CD4-positive, alpha-beta T cell (primary cell): ENCODE data around the gene PCDHB15. TPM values are rescaled to one million over a fixed set of nuclear protein-coding genes. Genes with fewer than 3 reads are reported as not detected.
"Not testable (repeated sequence)": the region's sequence is repeated elsewhere in the genome, so short reads cannot be mapped to it uniquely, and the experiment has no call there.

ENCODE experiments used
- ATAC-seq: fragments of 200-7000 bp; cut with Tn5 transposase; one replicate; pipeline ENCODE4 v1.10.0; 2022; ENCODE audit warnings: mild to moderate bottlenecking; ENCODE audit not compliant: poor library complexity
- CTCF ChIA-PET: fragments of 350-600 bp; sonication (Branson Sonifier 250); formaldehyde crosslinking; loops from one replicate; lab custom pipeline; 2021; ENCODE audit warnings: antibody characterized with exemption, inconsistent platforms; lab: Charles Lee
- POLR2A ChIA-PET: fragments of 350-600 bp; sonication (Branson Sonifier 250); formaldehyde crosslinking; loops from one replicate; lab custom pipeline; 2021; ENCODE audit warnings: antibody characterized with exemption, inconsistent platforms; lab: Charles Lee
- DNase-seq, 14 experiments: peaks; one replicate each; pipeline ENCODE4 v3.0.0-alpha.2; 2013 to 2020; ENCODE audit warnings: mixed read lengths in 2 of 14
- H3K27ac ChIP-seq, 2 donors: one replicate each; pipeline versions ENCODE4 v1.5.1 to v1.7.0; 2013; ENCODE audit warnings: low read length in 2 of 2, low read depth in 1 of 2, mild to moderate bottlenecking in 1 of 2
- H3K27me3 ChIP-seq, 2 experiments: 1 replicate in 1 of 2; 2 replicates in 1 of 2; pipeline versions ENCODE4 v1.6.1 to v1.7.0; 2013; ENCODE audit warnings: low read length in 2 of 2, control low read depth in 1 of 2, mild to moderate bottlenecking in 1 of 2, moderate library complexity in 1 of 2; ENCODE audit not compliant: insufficient read depth in 2 of 2, control insufficient read depth in 1 of 2
- H3K36me3 ChIP-seq: one replicate; pipeline ENCODE4 v1.6.1; 2013; ENCODE audit warnings: low read length, control low read depth; ENCODE audit not compliant: insufficient read depth
- H3K4me1 ChIP-seq: one replicate; pipeline ENCODE4 v1.6.1; 2013; ENCODE audit warnings: low read length, control low read depth; ENCODE audit not compliant: insufficient read depth
- H3K4me3 ChIP-seq: one replicate; pipeline ENCODE4 v1.5.1; 2013; ENCODE audit warnings: mild to moderate bottlenecking, low read length, moderate library complexity
- H3K9me3 ChIP-seq, 2 experiments: 1 replicate in 1 of 2; 2 replicates in 1 of 2; pipeline versions ENCODE4 v1.6.1 to v1.7.0; 2013; ENCODE audit warnings: low read length in 2 of 2, mild to moderate bottlenecking in 2 of 2, control low read depth in 1 of 2, moderate library complexity in 1 of 2; ENCODE audit not compliant: control insufficient read depth in 1 of 2, insufficient read depth in 1 of 2
- H3K27ac Mint-ChIP-seq: one replicate; pipeline ENCODE4 v1.8.0; 2020; ENCODE audit warnings: mixed read lengths
- H3K27me3 Mint-ChIP-seq: one replicate; pipeline ENCODE4 v1.8.0; 2021; ENCODE audit warnings: mixed read lengths
- H3K36me3 Mint-ChIP-seq: one replicate; pipeline ENCODE4 v1.8.0; 2021; ENCODE audit warnings: low read depth, mixed read lengths
- H3K4me1 Mint-ChIP-seq: one replicate; pipeline ENCODE4 v1.8.0; 2021; ENCODE audit warnings: low read depth, mixed read lengths
- H3K4me3 Mint-ChIP-seq: one replicate; pipeline ENCODE4 v1.8.0; 2020; ENCODE audit warnings: mild to moderate bottlenecking, mixed read lengths
- H3K9me3 Mint-ChIP-seq: one replicate; pipeline ENCODE4 v1.8.0; 2020; ENCODE audit warnings: mixed read lengths
- CTCF ChIP-seq: fragments of 200-600 bp; IDR thresholded peaks from one replicate; pipeline ENCODE4 v1.8.0; 2022; ENCODE audit warnings: antibody characterized with exemption, mild to moderate bottlenecking
- intact Hi-C, 2 experiments: fragments of 100-400 bp; cut with DNase I in 1 of 2; cut with micrococcal nuclease in 1 of 2; formaldehyde crosslinking; loops; one replicate each; pipeline versions ENCODE4 v1.15.1 to v1.9.0; 2023 to 2025; cut with DNase I, micrococcal nuclease
- total RNA-seq, 174 experiments: library from RNA in 2 of 174; stranded (reverse) in 2 of 174; gene quantifications; one replicate each; pipeline ENCODE4 v1.2.3 and lab custom pipeline; 2021 to 2026

The PCDHB15 gene
- total RNA-seq, 2 experiments from 2014 or later = not detected

- ATAC-seq, H3K4me1 Mint-ChIP-seq, intact Hi-C loops, H3K27ac Mint-ChIP-seq, DNase-seq, H3K4me1 ChIP-seq, H3K4me3 ChIP-seq, H3K27ac ChIP-seq, H3K36me3 ChIP-seq, H3K9me3 Mint-ChIP-seq, H3K4me3 Mint-ChIP-seq, H3K36me3 Mint-ChIP-seq, POLR2A ChIA-PET, CTCF ChIA-PET: not testable (repeated sequence)
- Histone ChIP-seq H3K27me3 (peaks cover 15 to 21% of the 10 kb centered on the region in 2 experiments), H3K9me3 (peaks cover 13 to 23% of the 10 kb centered on the region in 2 experiments)
- peaks cover 76% of the 10 kb centered on the region for H3K27me3 Mint-ChIP-seq
These were observed 43.5 kb upstream of the PCDHB15 start for GRCh38 chr5:141201646-141202045.

GRCh38 chr5:141208478-141208877 lies 36.7 kb upstream of the PCDHB15 start, which contains the start of gene PCDHB12:
Gene PCDHB12 (plus strand): TSS chr5:141208719. CDS start chr5:141208908, 189 bp downstream.
- Mint-ChIP-seq H3K36me3 (no peaks in the 10 kb centered on the region), H3K4me3 (no peak within 1 kb of the TSS), H3K4me1 (no peaks in the 10 kb centered on the region), H3K27me3 (peaks cover 89% of the 10 kb centered on the region), H3K9me3 (no peaks in the 10 kb centered on the region), H3K27ac (no peak within 1 kb of the TSS)
- H3K36me3 ChIP-seq = no peaks in the 10 kb centered on the region
- H3K4me3 ChIP-seq = no peak within 1 kb of the TSS
- peaks cover 11 to 53% of the 10 kb centered on the region in 2 experiments for H3K27me3 ChIP-seq
- TF ChIP-seq CTCF = no peak
- peaks cover 3 to 12% of the 10 kb centered on the region in 2 experiments for H3K9me3 ChIP-seq
- ChIA-PET CTCF (no interaction called here), POLR2A (no interaction called here)
- no peaks in the 10 kb centered on the region for H3K4me1 ChIP-seq
- H3K27ac ChIP-seq = no peak within 1 kb of the TSS
- no peak for ATAC-seq
- DNase-seq = peak in 1 of 14 experiments; percentile 3
- intact Hi-C loops = no loop called here

GRCh38 chr5:141210281-141210680 lies 34.9 kb upstream of the PCDHB15 start:
- H3K4me1 ChIP-seq, CTCF ChIA-PET, H3K27ac ChIP-seq, H3K4me3 Mint-ChIP-seq, H3K36me3 ChIP-seq, H3K4me1 Mint-ChIP-seq, H3K4me3 ChIP-seq, DNase-seq, ATAC-seq, POLR2A ChIA-PET, intact Hi-C loops, H3K9me3 Mint-ChIP-seq, H3K27ac Mint-ChIP-seq, H3K36me3 Mint-ChIP-seq: not testable (repeated sequence)
- H3K27me3 Mint-ChIP-seq = peaks cover 90% of the 10 kb centered on the region
- H3K9me3 ChIP-seq = peaks cover 3 to 14% of the 10 kb centered on the region in 2 experiments
- peaks cover 11 to 53% of the 10 kb centered on the region in 2 experiments for H3K27me3 ChIP-seq

GRCh38 chr5:141210849-141211248 lies 34.3 kb upstream of the PCDHB15 start:
- H3K9me3 Mint-ChIP-seq, H3K4me3 Mint-ChIP-seq, intact Hi-C loops, H3K27ac Mint-ChIP-seq, CTCF ChIA-PET, ATAC-seq, H3K4me3 ChIP-seq, H3K4me1 Mint-ChIP-seq, POLR2A ChIA-PET, DNase-seq, H3K27ac ChIP-seq, H3K36me3 Mint-ChIP-seq, H3K4me1 ChIP-seq, H3K36me3 ChIP-seq: not testable (repeated sequence)
- peaks cover 87% of the 10 kb centered on the region for H3K27me3 Mint-ChIP-seq
- H3K9me3 ChIP-seq = peaks cover 3 to 17% of the 10 kb centered on the region in 2 experiments
- peaks cover 11 to 53% of the 10 kb centered on the region in 2 experiments for H3K27me3 ChIP-seq

GRCh38 chr5:141213656-141214339 lies 31.4 kb upstream of the PCDHB15 start, which contains the start of gene PCDHB13:
Gene PCDHB13 (plus strand): TSS chr5:141213919. CDS start chr5:141214124, 205 bp downstream.
- intact Hi-C loops, H3K4me1 ChIP-seq, ATAC-seq, H3K4me3 Mint-ChIP-seq, POLR2A ChIA-PET, H3K27ac ChIP-seq, H3K27ac Mint-ChIP-seq, H3K9me3 Mint-ChIP-seq, H3K36me3 Mint-ChIP-seq, H3K4me1 Mint-ChIP-seq, H3K36me3 ChIP-seq, CTCF ChIA-PET, H3K4me3 ChIP-seq: not testable (repeated sequence)
- peaks cover 17 to 52% of the 10 kb centered on the region in 2 experiments for H3K27me3 ChIP-seq
- H3K27me3 Mint-ChIP-seq = peaks cover 76% of the 10 kb centered on the region
- peak in 4 of 14 experiments; percentile 17 to 53 (median 37) for DNase-seq
- peaks cover 25 to 31% of the 10 kb centered on the region in 2 experiments for H3K9me3 ChIP-seq

GRCh38 chr5:141214583-141214982 lies 30.6 kb upstream of the PCDHB15 start:
- H3K27me3 Mint-ChIP-seq = peaks cover 73% of the 10 kb centered on the region
- H3K27ac ChIP-seq, H3K4me3 Mint-ChIP-seq, H3K9me3 Mint-ChIP-seq, H3K4me1 Mint-ChIP-seq, POLR2A ChIA-PET, H3K27ac Mint-ChIP-seq, H3K4me1 ChIP-seq, ATAC-seq, intact Hi-C loops, CTCF ChIA-PET, H3K36me3 Mint-ChIP-seq, H3K36me3 ChIP-seq, DNase-seq, H3K4me3 ChIP-seq: not testable (repeated sequence)
- Histone ChIP-seq H3K9me3 (peaks cover 27 to 31% of the 10 kb centered on the region in 2 experiments), H3K27me3 (peaks cover 15 to 54% of the 10 kb centered on the region in 2 experiments)
